GM19238 (cell line): ENCODE measurements around the gene GBA3.

Source experiments
- DNase-seq: peaks from one replicate; pipeline ENCODE4 v3.0.0; 2011; ENCODE audit warnings: low spot score; ENCODE audit not compliant: insufficient read length

Gene GBA3

DNA sequence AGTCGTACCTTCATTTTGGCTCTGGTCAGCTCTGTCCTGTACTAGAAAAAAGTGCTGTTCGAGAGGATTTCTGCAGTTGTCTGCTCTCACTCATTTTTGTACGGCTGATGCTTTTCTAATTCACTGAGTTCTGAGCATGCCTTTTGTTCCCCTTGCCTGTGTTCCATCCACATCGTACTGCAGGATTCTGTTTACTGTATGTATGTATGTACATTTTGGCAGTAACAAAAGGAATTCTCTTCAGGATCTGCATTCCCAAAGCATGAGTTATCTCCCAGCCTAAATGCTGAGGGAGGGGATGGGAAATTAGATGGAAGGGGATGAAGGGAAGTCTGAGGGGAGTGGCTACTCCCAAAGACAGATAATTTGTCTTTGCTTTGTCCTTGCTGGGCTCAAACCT lies 87.6 kb downstream of the GBA3 start:
- no peak for DNase-seq

DNA sequence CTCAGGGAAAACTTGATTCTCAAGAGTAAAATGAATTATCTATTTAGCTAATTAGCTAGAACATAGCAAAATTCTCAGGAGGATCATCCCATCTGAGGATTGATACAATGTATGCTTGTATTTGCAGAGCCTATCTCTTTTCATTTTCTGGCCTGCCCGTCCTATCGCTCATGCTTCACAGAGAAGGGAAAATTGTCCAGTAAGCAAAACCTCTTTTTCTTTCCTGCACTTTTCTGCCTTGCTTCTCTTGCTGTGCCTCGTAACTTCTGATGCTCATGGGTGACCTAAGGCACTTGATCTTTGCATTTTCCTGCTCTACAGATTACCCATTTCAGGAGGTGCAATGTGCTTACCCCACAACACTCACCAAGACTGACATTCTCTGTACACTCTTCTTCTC lies 88.1 kb downstream of the GBA3 start:
- no peak for DNase-seq

- DNase-seq: no peak
These were observed 95.1 kb downstream of the GBA3 start for GRCh38 chr4:22787753-22788375.

- no peak for DNase-seq
These were observed 97.9 kb downstream of the GBA3 start for GRCh38 chr4:22790631-22791030.

DNA sequence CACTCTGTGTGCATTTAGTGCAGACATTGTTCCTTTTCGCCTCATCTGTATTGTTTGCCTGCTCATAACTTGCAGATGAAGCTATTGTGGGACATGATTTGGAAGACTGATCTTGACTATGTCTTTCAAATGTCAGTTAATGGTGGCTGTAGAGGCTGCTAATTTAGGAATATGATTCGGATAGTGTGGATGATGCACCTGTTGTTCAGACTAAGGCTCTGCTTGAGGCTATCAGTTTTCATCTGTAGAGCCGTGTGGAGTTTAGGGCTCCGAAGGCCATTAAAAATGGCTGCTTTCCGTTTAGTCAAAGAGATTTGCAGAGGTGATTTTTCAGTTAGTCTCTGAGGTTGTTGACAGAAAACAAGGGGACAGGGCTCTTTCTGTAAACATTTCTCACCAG lies 102.0 kb downstream of the GBA3 start:
- no peak for DNase-seq

DNA sequence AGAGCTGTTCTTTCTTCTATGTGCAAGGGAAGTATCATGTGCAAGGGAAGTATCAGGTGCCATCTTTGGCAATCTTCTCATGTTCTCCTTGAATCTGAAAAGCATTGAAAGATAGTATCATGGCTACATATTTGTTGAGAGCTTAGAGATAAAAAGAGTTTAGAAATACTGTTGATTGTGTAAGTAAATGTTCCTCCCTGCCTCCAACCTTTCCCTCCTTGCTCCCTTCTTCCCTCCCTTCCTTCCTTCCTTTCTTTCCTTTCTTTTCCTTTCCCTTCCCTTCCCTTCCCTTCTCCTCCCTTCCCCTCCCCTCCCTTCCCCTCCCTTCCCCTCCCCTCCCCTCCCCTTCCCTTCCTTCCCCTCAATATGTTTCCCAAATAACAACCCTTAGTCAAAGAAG lies 108.7 kb downstream of the GBA3 start:
- no peak for DNase-seq

DNA sequence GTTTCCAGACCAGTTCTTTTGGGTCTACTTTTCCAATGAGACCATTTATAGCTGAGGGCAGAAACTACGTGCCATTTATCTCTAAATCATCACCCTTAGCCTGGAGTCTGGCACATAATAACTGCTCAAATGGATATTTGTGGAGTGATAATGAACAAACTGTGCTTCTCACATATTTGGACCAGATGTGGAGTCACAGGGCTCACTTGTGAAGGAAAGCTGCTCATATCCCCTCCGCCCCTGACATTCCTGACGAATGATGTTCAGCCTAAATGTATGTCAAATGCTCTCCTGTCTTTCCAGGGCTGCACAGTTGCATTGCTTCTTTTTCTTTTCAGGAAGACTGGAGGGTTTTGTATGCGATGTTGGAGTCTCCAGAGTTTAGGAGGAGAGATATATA lies 110.1 kb downstream of the GBA3 start:
- DNase-seq: no peak

DNA sequence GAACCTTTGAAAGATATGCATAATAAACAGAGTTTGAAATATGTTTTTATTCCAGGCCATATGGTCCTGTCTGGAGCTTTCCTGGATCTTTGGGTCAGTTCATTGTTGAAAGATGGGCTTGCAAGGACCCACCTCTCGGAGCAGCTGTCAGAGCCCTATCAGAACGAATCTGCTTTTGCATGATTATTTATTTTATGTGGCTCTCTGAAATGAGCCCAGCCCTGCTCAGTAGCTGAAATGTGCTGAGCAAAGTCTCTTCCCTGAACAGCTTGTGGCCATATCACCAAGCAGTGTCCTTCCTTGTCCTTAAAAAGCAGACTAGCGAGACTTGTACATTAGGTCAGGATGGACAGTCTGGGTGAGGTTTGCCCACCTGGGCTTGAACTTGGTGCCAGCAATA lies 110.8 kb downstream of the GBA3 start:
- DNase-seq: no peak

- DNase-seq: no peak
These were observed 122.2 kb downstream of the GBA3 start for GRCh38 chr4:22814906-22815305.

DNA sequence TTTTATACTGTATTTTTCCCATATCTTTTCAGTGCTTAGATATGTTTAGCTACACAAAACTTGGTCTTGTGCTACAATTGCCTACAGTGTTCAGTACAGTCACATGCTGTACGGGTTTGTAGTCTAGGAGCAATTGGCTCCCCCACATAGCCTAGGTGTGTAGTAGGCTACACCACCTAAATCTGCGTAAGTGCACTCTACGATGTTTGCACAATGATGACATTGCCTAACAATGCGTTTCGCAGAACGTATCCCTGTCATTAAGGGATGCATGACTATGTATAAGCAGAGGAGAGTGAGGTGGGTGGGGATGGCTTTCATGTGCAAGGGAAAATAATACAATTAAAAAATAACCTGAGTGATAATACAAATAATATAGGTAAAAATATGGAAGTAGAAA lies 131.4 kb downstream of the GBA3 start:
- no peak for DNase-seq

GRCh38 chr4:22842360-22843018 lies 149.8 kb downstream of the GBA3 start:
- no peak for DNase-seq

GRCh38 chr4:22848332-22848731 lies 155.6 kb downstream of the GBA3 start:
- no peak for DNase-seq

DNA sequence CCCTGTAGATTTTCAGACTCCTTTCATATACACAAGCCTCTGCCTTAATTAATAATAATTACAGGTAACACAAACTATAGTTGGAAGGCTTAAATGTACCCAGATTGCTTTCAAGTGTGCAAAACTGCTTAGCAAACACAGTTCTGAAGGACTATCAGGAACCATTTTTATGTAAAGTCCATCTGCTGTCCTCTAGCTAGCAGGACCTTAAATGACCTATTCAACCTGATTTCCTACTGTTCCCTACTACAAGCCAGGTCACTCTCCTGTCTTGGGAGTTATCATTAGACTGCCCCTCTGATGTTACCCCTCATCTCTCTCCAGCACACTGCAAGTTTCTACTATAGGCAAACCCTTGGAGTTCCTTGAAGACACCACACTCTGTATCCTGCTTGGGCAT lies 157.3 kb downstream of the GBA3 start:
- DNase-seq: no peak

DNA sequence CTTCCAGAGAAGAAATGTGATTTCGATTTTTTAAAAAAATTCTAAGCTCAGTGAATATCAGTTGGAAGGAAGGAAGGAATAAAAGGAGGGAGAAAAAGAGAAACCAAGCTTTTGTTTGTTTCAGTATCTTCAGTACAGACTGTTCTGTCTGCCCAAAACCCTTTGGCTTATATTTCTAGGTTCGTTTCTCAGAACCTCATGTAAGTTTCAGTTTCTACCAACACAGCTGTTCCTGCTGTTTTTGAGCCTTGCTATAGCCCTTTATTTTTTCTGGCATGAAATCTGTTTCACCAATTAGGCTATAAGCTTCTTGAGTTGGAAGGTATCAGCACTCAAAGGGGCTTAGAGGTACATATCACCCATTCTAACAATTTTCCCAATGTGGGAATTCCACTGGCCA lies 157.9 kb downstream of the GBA3 start:
- DNase-seq: no peak

DNA sequence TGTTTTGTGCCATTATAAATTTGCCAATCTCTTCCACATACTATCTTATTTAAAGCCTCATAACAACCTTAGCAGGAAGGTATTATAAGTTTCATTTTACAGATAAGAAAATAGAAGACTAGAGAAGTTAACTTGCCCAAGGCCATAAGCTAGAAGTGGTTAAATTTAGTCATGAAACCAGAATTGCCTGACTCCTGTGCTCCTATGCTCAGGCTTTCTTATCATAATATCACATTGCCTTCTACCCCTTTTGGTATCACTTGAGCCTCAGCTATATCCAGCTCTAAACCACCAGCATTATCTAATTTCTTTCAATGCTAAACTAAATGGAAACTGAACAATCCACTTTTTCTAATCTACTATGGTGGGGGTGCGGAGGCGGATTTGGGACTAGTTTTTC lies 164.7 kb downstream of the GBA3 start:
- DNase-seq: no peak

- DNase-seq: no peak
These were observed 166.6 kb downstream of the GBA3 start for GRCh38 chr4:22859318-22859717.
